HAP-1 (cell line): ENCODE data around the gene CHMP4B.

Experiments used
- DNase-seq, 2 experiments: peaks; one replicate each; pipeline ENCODE4 v3.0.0-alpha.2; 2016 to 2020; ENCODE audit warnings: low spot score in 2 of 2
- H3K27me3 ChIP-seq: fragments of 250-450 bp; sonication (Bioruptor Pico); 2 replicates; pipeline ENCODE4 v1.5.1; 2020; ENCODE audit warnings: low read depth, mild to moderate bottlenecking, moderate library complexity
- H3K36me3 ChIP-seq: fragments of 250-450 bp; sonication (Bioruptor Pico); replicated peaks from 2 replicates; pipeline ENCODE4 v1.5.1; 2020; ENCODE audit warnings: mild to moderate bottlenecking
- H3K4me1 ChIP-seq: fragments of 250-450 bp; sonication (Bioruptor Pico); 2 replicates; pipeline ENCODE4 v1.5.1; 2020; ENCODE audit warnings: mild to moderate bottlenecking
- H3K4me3 ChIP-seq: fragments of 250-450 bp; sonication (Bioruptor Pico); 2 replicates; pipeline ENCODE4 v1.5.1; 2020; ENCODE audit warnings: mild to moderate bottlenecking, moderate library complexity
- H3K9me3 ChIP-seq: fragments of 250-450 bp; sonication (Bioruptor Pico); 2 replicates; pipeline ENCODE4 v1.5.1; 2020; ENCODE audit warnings: mild to moderate bottlenecking, moderate library complexity
- in situ Hi-C: fragments of 300-500 bp; cut with MboI; formaldehyde crosslinking; loops from 3 replicates; pipeline ENCODE4 v1.14.3; 2020; ENCODE audit warnings: low sequenced_read_pairs, inconsistent platforms, mixed read lengths

Gene CHMP4B

DNA sequence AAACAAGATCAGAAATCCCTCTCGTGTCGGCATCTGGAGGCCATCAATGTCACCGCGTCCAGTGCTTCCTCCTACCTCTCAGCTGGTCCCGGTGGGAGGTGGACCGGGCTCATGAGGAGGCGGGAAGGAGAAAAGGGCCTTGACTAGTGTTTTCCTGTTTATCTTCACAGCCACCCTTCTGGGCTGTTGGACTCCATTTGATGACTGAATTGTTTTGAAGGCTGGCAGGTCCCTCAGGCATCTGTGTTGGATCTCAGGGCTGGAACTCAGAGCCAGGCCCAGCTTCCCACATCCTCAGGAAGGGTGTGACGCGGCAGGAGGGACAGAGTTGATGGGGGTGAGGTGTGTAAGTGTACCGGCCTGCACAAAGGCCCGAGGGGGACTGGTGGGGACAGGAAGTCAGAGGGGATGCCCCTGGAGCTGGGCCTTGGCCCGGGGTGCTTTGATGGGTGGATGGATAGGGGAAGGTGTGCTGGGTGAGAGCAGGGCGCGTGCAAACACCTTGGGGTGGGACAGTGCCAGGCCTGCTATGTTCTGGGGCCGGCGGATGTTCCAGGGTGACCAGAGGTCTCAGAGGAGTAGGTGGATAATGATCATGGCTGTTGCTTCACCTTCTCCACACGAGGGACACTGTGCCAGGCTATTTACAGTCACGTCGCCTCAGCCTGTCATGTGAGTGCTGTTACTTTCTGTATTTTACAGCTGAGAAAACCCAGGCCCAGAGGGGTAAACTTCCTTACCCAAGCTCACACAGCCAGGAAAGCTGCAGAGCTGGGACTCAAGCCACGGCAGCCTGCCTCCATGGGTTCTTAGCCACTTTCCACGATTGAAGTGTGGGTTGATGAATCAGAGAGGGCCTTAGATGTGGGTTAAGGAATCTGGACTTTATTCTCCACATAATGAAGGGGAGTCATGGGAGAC, 17.9 kb upstream of the CHMP4B start:
- Histone ChIP-seq H3K9me3 (no peaks in the 10 kb centered on the region), H3K36me3 (no peaks in the 10 kb centered on the region), H3K4me3 (no peak overlapping the region), H3K4me1 (no peaks in the 10 kb centered on the region), H3K27me3 (no peaks in the 10 kb centered on the region)
- DNase-seq: no peak
- in situ Hi-C loops: no loop called here

DNA sequence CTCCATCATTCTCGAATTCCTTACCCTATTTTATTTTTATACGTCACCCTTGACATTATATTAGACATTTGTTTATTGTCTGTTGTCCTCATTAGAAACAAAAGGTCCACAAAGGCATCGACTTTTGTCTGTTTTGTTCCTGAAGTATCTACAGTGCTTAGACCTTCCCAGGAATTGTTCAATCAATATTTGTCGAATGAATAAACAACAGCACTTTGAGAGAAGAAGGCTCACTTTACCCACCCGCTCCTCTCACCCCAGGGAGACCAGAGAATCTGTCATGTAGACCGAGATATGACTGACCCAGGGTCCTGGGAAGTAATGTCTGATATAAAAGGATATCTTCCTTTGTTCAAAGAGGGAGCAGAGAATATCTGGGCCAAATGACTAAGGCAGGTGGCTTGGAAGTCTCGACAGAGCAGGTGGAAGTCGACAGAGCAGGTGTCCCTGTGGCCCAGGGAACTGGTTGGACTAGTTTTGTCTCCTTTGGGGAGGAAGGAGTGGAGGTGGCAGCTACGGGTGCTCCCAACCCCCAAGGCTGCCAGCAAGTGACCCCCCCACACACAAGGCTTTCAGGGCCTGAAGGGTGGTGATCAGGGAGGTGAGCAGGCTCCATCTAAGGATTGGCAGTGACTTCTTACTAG, 14.8 kb upstream of the CHMP4B start:
- in situ Hi-C loops: no loop called here
- DNase-seq: no peak
- Histone ChIP-seq H3K27me3 (no peaks in the 10 kb centered on the region), H3K36me3 (no peaks in the 10 kb centered on the region), H3K4me3 (no peak overlapping the region), H3K4me1 (no peaks in the 10 kb centered on the region), H3K9me3 (no peaks in the 10 kb centered on the region)

DNA sequence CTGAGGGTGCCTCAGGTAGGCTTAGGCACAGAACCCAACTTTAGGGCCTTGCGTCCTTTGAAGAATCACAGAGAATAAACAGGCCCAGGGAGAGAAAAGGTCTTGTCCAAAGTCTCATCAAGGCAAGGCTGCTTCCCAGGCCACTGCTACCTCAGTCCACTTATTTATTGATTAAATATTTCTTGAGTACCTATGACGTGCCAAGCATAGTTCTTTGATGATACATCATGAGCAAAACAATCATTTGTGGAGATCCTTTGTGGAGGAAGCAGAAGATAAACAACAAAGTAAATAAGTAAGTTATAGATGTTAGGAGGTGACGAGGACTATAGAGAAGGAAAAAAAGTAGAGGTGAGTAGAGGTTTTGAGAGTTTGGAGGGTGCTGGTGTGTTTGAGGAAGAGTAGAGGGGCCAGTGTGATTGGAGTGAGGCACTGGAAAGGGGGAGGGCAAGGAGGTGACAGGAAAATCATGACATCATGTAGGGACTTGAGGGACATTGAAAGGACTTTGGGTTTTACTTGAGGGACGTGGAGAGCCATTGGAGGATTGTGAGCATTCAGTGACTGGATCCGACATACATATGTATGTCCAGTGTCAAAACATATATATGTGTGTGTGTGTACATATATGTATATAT, 14.1 kb upstream of the CHMP4B start:
- DNase-seq: no peak
- in situ Hi-C loops: no loop called here
- no peak overlapping the region for H3K4me3 ChIP-seq
- H3K9me3 ChIP-seq: no peaks in the 10 kb centered on the region
- H3K27me3 ChIP-seq: no peaks in the 10 kb centered on the region
- no peaks in the 10 kb centered on the region for H3K36me3 ChIP-seq
- H3K4me1 ChIP-seq: no peaks in the 10 kb centered on the region

DNA sequence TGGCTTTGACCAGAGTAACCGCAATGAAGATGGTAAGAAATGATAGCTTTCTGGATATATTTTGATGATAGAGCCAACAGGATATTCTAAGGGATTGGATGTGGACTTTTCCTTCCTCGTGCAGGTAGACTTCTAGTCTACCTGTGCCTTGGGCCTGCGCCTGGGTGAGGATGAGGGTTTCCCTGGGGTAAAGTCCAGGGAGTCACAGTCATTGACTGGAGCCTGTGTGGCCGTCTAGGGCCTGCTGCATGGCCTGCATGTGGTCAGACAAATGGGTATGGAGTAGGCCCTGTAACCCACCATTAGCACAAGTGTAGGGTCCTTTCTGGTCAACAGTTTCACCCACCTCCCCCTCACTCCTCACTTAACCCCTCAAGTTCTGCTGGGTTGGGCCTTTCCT, 12.7 kb upstream of the CHMP4B start:
- H3K4me1 ChIP-seq: no peaks in the 10 kb centered on the region
- no peak for DNase-seq
- H3K9me3 ChIP-seq: no peaks in the 10 kb centered on the region
- no peaks in the 10 kb centered on the region for H3K27me3 ChIP-seq
- in situ Hi-C loops: no loop called here
- no peaks in the 10 kb centered on the region for H3K36me3 ChIP-seq
- no peak overlapping the region for H3K4me3 ChIP-seq

DNA sequence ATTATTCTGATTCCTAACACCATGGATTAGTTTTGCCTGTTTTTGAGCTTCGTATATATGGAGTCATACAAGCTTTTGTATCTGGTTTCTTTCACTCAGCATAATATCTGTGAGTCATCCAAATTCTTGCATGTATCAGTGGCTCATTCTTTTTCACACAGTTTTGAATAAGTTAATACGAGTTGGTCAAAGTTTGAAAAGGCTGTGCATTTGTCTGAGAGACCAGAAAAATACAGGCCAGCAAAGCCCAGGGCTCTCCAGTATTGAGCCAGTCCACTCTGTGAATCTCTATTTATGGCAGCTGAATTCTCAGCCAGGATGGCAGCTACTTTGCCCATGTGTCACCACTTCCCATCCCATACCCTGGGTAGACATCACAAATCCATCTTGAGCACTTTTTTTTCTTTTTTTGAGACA, 7.2 kb upstream of the CHMP4B start:
- in situ Hi-C loops: no loop called here
- peak in 1 of 2 experiments; percentile 47 for DNase-seq
- Histone ChIP-seq H3K4me1 (peaks cover 4% of the 10 kb centered on the region), H3K36me3 (no peaks in the 10 kb centered on the region), H3K9me3 (no peaks in the 10 kb centered on the region), H3K27me3 (no peaks in the 10 kb centered on the region), H3K4me3 (no peak overlapping the region)

DNA sequence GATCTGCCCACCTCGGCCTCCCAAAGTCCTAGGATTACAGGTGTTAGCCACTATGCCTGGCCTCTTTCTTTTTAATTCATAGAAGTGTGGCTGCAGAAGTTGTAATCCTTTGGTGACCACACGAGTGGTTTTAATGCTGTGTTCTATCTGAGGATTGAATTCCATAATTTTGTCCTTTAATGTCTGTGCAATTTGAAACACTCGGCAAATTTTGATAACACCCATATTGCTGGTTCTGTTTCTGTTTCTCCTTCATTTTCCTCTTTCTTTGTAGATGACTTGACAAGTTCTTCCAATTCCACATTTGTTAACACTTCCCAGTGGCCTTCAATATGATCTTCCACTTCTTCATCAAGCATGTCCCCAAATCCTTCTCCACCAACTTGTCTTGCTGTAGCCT, 2.8 kb upstream of the CHMP4B start:
- H3K4me1 ChIP-seq: peaks cover 4% of the 10 kb centered on the region
- no peak overlapping the region for H3K4me3 ChIP-seq
- H3K36me3 ChIP-seq: no peaks in the 10 kb centered on the region; the same call in 1 of the 2 replicates
- in situ Hi-C loops: no loop called here
- no peaks in the 10 kb centered on the region for H3K9me3 ChIP-seq
- DNase-seq: no peak
- H3K27me3 ChIP-seq: no peaks in the 10 kb centered on the region

DNA sequence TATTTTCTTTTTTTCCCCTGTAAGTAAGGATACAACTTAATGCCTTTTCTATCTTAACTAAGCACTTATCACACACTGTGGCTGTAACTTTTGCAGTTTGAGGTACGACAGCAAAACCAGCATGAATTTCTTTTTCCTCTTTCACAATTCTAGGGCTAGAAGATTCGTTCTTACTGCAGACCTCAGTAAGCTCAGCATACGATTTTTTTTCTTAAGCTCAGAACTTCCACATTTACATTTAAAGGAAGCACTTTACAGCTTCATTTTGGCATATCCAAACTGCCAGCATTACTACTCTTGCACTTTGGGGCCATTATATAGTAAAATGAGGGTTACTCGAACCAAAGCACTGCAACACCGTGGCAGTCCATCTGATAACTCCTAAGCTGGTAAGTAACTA, 889 bp upstream of the CHMP4B start:
- no peaks in the 10 kb centered on the region for H3K27me3 ChIP-seq
- no peaks in the 10 kb centered on the region for H3K4me1 ChIP-seq
- DNase-seq: no peak
- no peak overlapping the region for H3K4me3 ChIP-seq
- H3K36me3 ChIP-seq: no peaks in the 10 kb centered on the region; the same call in 1 of the 2 replicates
- in situ Hi-C loops: no loop called here
- no peaks in the 10 kb centered on the region for H3K9me3 ChIP-seq

DNA sequence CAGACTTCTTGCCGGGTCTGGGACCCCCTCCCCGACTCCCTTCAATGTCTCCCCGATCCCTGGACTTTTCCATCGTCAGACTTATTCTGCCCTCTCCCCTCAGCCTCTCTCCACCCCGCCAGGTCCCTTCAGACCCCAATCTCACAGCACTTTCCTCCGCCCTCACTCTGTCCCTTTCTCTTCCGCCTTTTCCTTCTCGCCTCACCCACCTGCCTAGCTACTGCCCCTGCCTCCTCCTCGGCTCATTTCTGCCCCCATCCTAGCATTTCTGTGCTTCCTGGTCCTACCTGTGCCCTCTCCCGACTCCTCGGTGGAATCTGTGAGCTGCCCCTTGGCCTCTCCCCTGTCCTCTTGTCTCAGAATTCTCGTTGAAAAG, 616 bp downstream of the CHMP4B start:
- peak; percentile 16 to 39 for DNase-seq
- H3K36me3 ChIP-seq: peaks cover 3% of the 10 kb centered on the region; the same call in 1 of the 2 replicates
- H3K4me1 ChIP-seq: no peaks in the 10 kb centered on the region
- H3K9me3 ChIP-seq: no peaks in the 10 kb centered on the region
- H3K27me3 ChIP-seq: no peaks in the 10 kb centered on the region
- in situ Hi-C loops: no loop called here
- peak overlapping the region; percentile 91 for H3K4me3 ChIP-seq

DNA sequence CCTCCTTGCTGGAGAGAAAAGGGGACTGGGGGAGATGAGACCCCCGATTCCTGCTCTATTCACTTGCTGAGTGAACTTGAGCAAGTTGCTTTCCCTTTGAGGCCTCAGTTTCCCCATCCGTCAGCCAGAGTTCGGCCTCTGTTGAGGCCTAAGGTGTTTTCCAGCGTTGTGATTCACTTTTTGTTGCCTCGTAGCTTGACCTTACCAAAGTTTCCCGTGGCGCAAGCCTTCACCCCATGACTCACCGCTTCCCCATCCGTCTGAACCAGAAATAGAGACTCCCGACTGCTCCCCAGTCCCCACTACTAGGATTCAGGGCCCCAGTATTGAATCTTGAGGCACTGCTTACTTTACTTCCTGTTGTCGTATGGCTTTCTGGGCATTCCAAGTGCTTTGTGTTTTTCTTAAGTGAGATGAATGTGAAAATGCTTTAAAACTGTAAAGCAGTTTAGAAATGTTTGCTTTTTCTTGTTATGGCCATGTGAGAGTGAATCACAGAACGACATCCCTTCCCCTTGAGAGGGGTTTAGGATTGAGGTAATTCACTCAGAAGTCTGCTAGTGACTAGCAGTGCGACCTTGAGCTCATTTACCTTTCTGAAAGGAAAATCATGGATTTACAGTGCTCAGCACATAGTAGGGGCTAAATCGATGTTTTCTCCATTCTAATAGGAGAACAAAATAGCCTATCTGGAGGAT, 1.2 kb downstream of the CHMP4B start:
- Histone ChIP-seq H3K4me1 (no peaks in the 10 kb centered on the region), H3K4me3 (peak overlapping the region; percentile 91), H3K27me3 (no peaks in the 10 kb centered on the region), H3K36me3 (peaks cover 3% of the 10 kb centered on the region; the same call in 1 of the 2 replicates), H3K9me3 (no peaks in the 10 kb centered on the region)
- in situ Hi-C loops: no loop called here
- no peak for DNase-seq

DNA sequence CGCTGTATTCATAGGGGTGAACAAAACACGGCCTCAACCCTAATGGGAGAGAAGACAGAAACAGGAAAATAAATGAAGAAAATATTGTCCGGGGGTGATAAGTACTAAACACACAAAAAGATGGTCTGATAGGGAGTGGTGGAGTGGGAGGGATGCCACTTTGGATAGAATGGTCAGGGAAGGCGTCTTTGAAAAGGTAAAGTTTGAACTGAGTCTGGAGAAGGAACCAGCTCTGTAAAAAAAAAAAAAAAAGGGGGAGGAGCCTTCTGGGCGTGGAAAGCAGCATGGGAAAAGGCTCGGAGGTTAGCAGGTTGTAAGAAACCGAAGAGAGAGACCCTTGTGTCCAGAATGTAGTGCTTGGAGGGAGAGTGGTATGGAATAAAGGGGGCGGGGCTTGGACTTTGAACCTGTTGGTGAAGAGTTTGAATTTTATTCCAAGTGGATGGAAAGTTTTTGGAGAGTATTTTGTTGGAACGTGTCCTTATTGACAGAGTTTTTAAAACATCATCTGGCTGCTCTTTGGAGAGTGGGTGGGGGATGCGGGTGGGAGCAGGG, 1.8 kb downstream of the CHMP4B start:
- no peaks in the 10 kb centered on the region for H3K9me3 ChIP-seq
- H3K27me3 ChIP-seq: no peaks in the 10 kb centered on the region
- peak; percentile 50 to 62 for DNase-seq
- H3K4me3 ChIP-seq: peak overlapping the region; percentile 91
- no peaks in the 10 kb centered on the region for H3K4me1 ChIP-seq
- in situ Hi-C loops: no loop called here
- peaks cover 3% of the 10 kb centered on the region; the same call in 1 of the 2 replicates for H3K36me3 ChIP-seq

DNA sequence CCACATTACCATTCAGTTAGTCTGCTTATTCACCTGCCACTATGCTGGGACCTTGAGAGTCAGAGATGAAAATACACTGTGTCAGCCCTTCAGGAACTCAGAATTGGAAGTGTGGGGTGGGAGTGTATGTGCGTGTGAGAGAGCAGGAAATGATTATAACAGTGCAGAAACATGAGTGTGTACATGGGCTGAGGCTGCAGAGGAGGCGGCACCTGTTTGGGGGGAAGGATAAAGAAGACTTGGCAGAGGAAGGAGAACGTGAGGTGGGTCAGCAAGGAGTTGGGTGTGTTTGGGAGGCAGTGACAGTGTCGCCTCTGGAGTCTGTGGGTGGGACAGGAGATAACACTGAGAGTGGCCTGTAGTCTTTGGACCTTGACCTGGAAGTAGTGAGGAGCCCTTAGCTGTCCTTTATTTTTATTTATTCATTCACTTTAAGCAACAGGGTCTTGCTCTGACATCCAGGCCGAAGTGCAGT, 3.1 kb downstream of the CHMP4B start:
- Histone ChIP-seq H3K27me3 (no peaks in the 10 kb centered on the region), H3K4me1 (no peaks in the 10 kb centered on the region), H3K4me3 (no peak overlapping the region), H3K9me3 (no peaks in the 10 kb centered on the region), H3K36me3 (peaks cover 3% of the 10 kb centered on the region; the same call in 1 of the 2 replicates)
- in situ Hi-C loops: no loop called here
- no peak for DNase-seq

DNA sequence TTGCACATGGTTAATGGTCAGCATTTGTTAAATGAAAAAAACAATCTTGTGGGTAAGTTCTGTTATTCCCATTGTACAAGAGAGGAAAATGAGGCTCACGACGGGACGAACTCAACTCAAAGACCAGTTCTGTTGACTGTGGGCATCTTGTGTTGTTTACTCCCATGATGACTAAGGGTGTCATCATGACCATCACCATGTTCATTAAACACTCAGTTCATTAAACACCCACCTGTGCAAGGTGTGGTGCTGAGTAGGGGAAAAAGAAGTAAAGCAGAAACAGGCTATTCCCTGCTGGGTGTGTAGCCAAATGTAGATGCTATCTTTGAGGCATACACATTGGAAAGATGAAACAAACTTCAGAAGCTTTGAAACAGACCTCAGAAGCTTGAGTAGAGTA, 4.5 kb downstream of the CHMP4B start:
- in situ Hi-C loops: no loop called here
- Histone ChIP-seq H3K27me3 (no peaks in the 10 kb centered on the region), H3K36me3 (peaks cover 3% of the 10 kb centered on the region; the same call in 1 of the 2 replicates), H3K4me3 (no peak overlapping the region), H3K4me1 (no peaks in the 10 kb centered on the region), H3K9me3 (no peaks in the 10 kb centered on the region)
- no peak for DNase-seq

DNA sequence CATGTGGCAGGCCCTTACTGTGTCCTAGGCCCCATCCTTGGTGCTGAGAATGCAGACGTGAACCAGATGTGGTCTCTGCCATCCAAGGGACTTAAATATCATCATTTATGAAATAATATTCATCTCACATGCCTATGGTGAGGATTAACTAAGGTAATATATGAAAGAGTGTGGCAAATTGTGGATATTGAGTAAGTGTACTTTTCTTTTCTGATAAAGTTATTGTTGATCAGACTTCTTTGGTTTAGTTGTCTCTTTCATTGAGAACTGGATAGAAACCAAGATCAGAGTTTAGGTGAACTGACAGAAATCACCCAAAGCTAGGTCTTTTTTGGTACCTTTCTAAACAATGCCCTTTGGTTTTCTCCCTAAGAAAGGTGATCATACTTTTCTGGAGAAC, 5.0 kb downstream of the CHMP4B start:
- DNase-seq: no peak
- H3K4me3 ChIP-seq: no peak overlapping the region
- peaks cover 3% of the 10 kb centered on the region; the same call in 1 of the 2 replicates for H3K36me3 ChIP-seq
- H3K27me3 ChIP-seq: no peaks in the 10 kb centered on the region
- H3K9me3 ChIP-seq: no peaks in the 10 kb centered on the region
- in situ Hi-C loops: no loop called here
- no peaks in the 10 kb centered on the region for H3K4me1 ChIP-seq
